D721Med (cell line): ENCODE data around the gene CEBPA.

Experiments used
- DNase-seq: peaks from one replicate; pipeline ENCODE4 v3.0.0; 2011; ENCODE audit warnings: low spot score; ENCODE audit not compliant: insufficient read length
- FAIRE-seq: peaks from 2 replicates; lab custom pipeline; 2011; peaks lifted over from hg19 to GRCh38; lab: Jason Lieb, UNC
- TF ChIP-seq, protein P1 (sequence below): IDR thresholded peaks from 2 replicates; pipeline ENCODE4 v1.5.1; 2012; ENCODE audit warnings: mild to moderate bottlenecking, control low read depth; ENCODE audit not compliant: insufficient read depth; ENCODE audit errors: missing control alignments

CEBPA gene

DNA sequence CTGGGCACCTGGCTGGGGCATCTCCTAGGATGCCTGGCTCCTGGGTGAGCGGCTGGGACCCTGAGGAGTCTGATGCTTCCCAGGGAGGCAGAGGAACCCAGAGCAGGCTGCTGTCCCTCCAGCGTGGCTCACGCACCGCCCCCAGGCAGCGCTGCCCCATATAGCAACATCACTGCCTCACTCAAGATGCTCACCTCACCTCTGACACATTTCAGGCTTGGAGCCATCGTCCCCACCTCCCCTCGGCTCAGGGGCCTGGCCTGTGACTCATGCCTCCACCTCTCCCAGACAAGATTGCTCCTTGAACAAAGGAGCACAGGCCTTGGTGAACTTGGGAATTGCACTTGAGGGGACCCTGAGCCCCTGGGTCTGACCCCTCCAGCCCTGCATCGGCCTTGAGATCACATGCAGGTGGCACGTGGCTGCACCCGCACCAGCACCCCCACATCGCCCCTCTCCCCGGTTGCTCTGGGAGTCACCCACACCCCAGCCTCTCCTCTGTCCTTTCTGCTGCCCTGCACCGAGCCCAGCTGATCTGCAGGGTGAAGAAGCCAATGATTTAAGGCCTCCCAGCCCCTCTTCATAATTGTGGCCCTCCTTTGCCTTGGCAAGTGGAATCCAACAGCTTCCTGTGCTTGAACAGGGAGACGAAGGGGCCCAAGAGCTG is 11.2 kb downstream of the CEBPA start:
- DNase-seq, result no peak
- FAIRE-seq, result no peak
- TF ChIP-seq, protein P1, sequence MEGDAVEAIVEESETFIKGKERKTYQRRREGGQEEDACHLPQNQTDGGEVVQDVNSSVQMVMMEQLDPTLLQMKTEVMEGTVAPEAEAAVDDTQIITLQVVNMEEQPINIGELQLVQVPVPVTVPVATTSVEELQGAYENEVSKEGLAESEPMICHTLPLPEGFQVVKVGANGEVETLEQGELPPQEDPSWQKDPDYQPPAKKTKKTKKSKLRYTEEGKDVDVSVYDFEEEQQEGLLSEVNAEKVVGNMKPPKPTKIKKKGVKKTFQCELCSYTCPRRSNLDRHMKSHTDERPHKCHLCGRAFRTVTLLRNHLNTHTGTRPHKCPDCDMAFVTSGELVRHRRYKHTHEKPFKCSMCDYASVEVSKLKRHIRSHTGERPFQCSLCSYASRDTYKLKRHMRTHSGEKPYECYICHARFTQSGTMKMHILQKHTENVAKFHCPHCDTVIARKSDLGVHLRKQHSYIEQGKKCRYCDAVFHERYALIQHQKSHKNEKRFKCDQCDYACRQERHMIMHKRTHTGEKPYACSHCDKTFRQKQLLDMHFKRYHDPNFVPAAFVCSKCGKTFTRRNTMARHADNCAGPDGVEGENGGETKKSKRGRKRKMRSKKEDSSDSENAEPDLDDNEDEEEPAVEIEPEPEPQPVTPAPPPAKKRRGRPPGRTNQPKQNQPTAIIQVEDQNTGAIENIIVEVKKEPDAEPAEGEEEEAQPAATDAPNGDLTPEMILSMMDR, result no peak

DNA sequence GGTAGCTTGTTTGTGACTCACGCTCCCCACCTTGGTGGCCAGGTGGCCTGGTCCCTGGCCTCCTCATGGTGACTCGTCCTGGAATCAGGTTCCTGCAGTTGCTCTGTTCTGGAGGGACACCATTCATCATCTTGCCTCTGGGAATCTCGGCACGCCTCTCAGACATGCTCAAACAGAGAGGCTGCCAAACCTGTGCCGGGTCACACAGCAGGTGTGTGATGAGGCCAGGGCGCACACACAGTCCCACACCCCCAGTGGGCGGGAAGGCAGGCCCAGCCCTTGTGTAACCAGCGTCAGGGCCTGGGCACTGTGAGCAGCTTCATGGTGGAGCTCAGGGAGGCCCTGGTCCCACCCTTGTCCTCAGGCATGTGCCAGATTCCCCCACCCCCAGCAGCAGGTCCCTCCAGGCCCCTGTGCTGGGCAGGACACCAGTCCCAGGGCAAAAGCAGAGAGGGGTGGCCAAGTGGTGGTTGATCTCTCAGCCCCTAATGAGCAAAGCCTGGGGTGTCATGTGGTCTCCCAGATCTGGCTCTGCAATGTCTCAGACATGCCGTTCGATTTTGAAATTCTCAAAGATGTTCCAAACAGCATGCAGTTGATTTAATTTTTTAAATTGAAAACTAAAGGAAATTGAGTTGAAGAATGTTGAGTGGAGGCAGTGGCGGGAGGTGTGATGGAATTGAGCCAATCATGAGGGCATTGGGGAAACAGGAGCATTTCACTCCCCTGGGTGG is 12.1 kb downstream of the CEBPA start:
- no peak for DNase-seq
- TF ChIP-seq, protein P1, result no peak
- FAIRE-seq, result no peak

DNA sequence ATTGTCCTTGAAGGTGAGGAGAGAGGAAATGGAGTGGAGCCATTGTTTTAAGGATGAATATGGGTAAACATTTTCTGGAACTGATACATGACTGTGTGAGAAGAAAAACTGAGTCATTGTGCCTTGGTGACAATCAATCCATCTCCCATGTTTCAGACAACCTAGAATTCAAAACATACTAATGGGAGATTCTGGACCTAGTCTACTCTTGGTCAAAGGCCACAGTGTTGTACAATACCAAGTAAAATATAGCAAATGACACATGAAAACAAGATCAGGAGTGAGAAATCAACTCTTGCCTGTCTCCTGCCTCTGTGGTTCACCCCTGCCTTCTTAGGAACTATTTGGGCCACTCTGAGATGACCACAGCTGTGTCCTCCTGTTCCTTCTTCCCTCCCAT is 13.1 kb downstream of the CEBPA start:
- DNase-seq, result no peak
- TF ChIP-seq, protein P1, result no peak
- FAIRE-seq, result no peak

DNA sequence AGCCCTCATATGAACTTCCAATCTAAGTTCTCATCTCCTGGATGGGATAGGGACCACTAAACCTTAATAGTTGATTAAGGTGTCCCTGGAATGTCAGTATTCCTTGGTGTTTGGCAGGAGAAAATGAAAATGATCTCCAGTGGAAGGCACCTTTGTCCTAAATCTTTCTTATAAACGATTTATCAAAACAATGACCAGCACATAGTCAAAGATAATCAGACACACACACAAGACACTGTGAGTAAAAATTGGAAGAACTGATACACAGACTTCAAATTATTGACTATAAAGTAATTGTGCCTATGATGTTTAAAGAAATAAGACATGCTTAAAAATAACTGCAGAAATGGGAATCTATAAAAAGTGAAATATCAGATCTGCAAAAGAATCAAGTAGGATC is 13.7 kb downstream of the CEBPA start:
- FAIRE-seq (no peak), DNase-seq (no peak)
- TF ChIP-seq, protein P1, result no peak

DNA sequence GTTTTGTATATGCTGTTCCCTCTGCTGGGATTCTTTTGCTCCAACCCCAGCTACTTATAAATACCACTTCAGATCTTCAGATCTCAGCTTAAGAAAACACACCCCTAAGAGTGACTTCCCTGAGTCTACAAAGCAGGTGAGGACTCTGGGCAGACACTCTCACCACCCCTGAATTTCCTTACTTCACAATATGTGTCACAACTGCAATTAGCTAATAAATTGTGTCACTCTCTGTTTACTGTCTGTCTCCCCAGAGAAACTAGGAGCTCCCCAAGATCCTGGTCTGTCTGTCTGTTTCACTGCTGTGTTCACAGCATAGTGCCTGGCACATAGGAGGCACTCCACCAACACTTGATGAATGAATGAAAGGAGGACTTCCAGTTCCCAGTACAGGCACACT is 14.4 kb downstream of the CEBPA start:
- FAIRE-seq (no peak), DNase-seq (no peak)
- TF ChIP-seq, protein P1, result no peak

DNA sequence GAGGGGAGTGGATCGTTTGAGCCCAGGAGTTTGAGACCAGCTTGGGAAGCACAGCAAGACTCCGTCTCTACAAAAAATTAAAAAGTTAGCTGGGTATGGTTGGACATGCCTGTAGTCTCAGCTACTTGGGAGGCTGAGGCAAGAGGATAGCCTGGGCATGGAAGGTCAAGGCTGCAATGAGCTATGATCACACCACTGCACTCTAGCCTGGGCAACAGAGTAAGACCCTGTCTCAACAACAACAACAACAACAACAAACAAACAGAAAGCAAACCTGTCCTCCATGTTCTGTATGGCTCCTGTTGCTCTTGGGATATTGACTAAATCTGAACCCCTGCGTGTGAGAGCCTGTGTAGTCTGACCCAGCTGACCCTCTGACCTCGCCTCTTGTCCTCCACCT is 14.9 kb downstream of the CEBPA start:
- FAIRE-seq (no peak), DNase-seq (no peak)
- TF ChIP-seq, protein P1, result no peak

DNA sequence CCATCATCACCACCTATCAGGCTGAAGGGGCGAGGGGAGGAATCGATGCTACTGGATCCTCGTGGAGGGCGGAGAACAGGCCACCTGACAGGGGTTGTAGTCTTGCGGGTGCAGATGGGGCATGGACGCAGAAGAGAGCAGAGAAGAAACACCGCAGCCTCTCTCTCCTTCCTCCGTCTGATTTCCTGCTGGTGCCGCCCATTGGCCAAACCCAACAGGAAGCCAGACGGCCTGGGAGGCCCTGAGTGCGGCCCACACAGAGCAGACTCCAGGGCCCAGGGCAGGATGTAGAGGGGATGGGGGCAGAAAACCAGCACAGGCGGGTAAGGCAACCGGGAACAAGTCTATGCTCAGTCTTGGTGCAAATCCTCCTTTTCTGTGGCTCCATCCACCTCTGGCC is 15.4 kb downstream of the CEBPA start:
- DNase-seq (no peak), FAIRE-seq (no peak)
- TF ChIP-seq, protein P1, result no peak
